ENCODE measurements around the gene SMARCA2. TPM values are rescaled to one million over a fixed set of nuclear protein-coding genes. Genes with fewer than 3 reads are reported as not detected.

Gene SMARCA2
- total and polyA plus RNA-seq, 2 donors (not counting 1 experiment from before 2014, with no cell fraction given): 75.3 to 250 TPM

DNA sequence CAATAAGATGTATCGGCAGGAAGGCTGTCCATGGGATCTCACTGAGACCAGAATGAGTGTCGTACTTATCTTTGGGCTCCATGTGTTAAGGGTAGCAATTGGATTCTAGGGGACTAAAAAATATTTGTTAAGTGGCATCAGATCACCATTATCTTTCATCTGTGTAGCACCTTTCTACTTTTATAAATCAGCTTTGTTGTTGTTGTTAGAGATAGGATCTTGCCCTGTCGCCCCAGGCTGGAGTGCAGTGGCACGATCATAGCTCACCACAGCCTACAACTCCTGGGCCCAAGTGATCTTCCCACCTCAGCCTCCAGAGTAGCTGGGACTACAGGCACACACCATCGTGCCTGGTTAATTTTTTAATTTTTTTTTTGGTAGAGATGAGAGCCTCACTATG, 220.5 kb downstream of the SMARCA2 start:
- Histone ChIP-seq H3K4me1 (ENCODE audit: control insufficient read depth in 2 of 2, insufficient read depth in 2 of 2, low read length in 2 of 2) (no peaks in the 10 kb centered on the region), H3K36me3 (replicated peaks in 1 of 2; ENCODE audit: control extremely low read depth in 1 of 2, control insufficient read depth in 1 of 2, extremely low read depth in 1 of 2, insufficient read depth in 2 of 2, low read length in 1 of 2) (no peaks in the 10 kb centered on the region), H3K9me3 (ENCODE audit: control extremely low read depth in 1 of 3, control insufficient read depth in 2 of 3, insufficient read depth in 1 of 3, low read length in 2 of 3) (no peaks in the 10 kb centered on the region), H2AFZ (ENCODE audit: insufficient read depth, low read depth, low read length, poor library complexity, severe bottlenecking) (no peak overlapping the region), H3K4me3 (ENCODE audit: control extremely low read depth in 1 of 5, extremely low read depth in 1 of 5, insufficient read depth in 1 of 5, low read depth in 2 of 5, low read length in 4 of 5) (no peak overlapping the region), H3K79me2 (ENCODE audit: control insufficient read depth, insufficient read depth, low read length) (no peaks in the 10 kb centered on the region), H3K27ac (ENCODE audit: low read length in 2 of 2) (no peak overlapping the region), H4K20me1 (ENCODE audit: control insufficient read depth, insufficient read depth, low read length, poor library complexity, severe bottlenecking) (no peaks in the 10 kb centered on the region), H3K4me2 (replicated peaks; ENCODE audit: low read depth, low read length, poor library complexity, severe bottlenecking) (no peak overlapping the region), H3K27me3 (replicated peaks in 1 of 4; ENCODE audit: control extremely low read depth in 1 of 4, control insufficient read depth in 3 of 4, insufficient read depth in 4 of 4, low read length in 3 of 4) (no peaks in the 10 kb centered on the region), H3K9ac (ENCODE audit: low read length) (no peak overlapping the region)
- intact Hi-C loops (cut with micrococcal nuclease): no loop called here
- DNase-seq: no peak
- POLR2A ChIA-PET: no interaction called here
- no peak for ATAC-seq (ENCODE audit: low read depth)
- CTCF ChIA-PET: no interaction called here
- TF ChIP-seq, protein P1, sequence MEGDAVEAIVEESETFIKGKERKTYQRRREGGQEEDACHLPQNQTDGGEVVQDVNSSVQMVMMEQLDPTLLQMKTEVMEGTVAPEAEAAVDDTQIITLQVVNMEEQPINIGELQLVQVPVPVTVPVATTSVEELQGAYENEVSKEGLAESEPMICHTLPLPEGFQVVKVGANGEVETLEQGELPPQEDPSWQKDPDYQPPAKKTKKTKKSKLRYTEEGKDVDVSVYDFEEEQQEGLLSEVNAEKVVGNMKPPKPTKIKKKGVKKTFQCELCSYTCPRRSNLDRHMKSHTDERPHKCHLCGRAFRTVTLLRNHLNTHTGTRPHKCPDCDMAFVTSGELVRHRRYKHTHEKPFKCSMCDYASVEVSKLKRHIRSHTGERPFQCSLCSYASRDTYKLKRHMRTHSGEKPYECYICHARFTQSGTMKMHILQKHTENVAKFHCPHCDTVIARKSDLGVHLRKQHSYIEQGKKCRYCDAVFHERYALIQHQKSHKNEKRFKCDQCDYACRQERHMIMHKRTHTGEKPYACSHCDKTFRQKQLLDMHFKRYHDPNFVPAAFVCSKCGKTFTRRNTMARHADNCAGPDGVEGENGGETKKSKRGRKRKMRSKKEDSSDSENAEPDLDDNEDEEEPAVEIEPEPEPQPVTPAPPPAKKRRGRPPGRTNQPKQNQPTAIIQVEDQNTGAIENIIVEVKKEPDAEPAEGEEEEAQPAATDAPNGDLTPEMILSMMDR (IDR thresholded peaks at IDR 0.05): no peak
- no peak for TF ChIP-seq EZH2 (IDR thresholded peaks at IDR 0.05; ENCODE audit: borderline replicate concordance, insufficient read depth, low read depth, low read length, poor library complexity, severe bottlenecking)
- H3K27ac Mint-ChIP-seq: no peak overlapping the region
- H3K4me1 Mint-ChIP-seq: no peaks in the 10 kb centered on the region
- 88% methylated on average over 3 of the region's 5 CpGs for WGBS (ENCODE audit: insufficient coverage)
- H3K27me3 Mint-ChIP-seq: peaks cover 13% of the 10 kb centered on the region
- no peaks in the 10 kb centered on the region for H3K9me3 Mint-ChIP-seq (ENCODE audit: insufficient read depth)
- H3K4me3 Mint-ChIP-seq: no peak overlapping the region

DNA sequence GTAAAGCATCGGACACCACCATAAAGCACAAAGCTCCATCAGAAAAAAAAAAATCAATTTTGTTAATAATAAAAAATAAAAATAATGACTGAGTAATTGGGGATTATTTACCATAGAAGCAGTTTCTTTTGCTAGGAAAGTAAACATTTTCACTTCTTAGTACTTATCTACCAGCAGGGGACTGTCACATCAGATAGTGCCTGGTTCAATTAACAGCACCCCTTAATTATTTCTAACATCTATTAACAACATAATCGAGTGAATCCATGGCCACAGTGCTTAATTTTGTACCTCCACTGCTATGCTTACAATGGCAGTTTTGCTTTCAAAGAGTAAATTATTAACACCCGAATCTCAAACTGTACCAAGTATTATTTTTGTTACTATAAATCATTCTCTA, 221.7 kb downstream of the SMARCA2 start:
- Histone ChIP-seq H2AFZ (ENCODE audit: insufficient read depth, low read depth, low read length, poor library complexity, severe bottlenecking) (no peak overlapping the region), H3K79me2 (ENCODE audit: control insufficient read depth, insufficient read depth, low read length) (no peaks in the 10 kb centered on the region), H3K4me1 (ENCODE audit: control insufficient read depth in 2 of 2, insufficient read depth in 2 of 2, low read length in 2 of 2) (peaks cover 2 to 4% of the 10 kb centered on the region in 2 donors), H3K9ac (ENCODE audit: low read length) (no peak overlapping the region), H3K9me3 (ENCODE audit: control extremely low read depth in 1 of 3, control insufficient read depth in 2 of 3, insufficient read depth in 1 of 3, low read length in 2 of 3) (no peaks in the 10 kb centered on the region), H3K36me3 (replicated peaks in 1 of 2; ENCODE audit: control extremely low read depth in 1 of 2, control insufficient read depth in 1 of 2, extremely low read depth in 1 of 2, insufficient read depth in 2 of 2, low read length in 1 of 2) (no peaks in the 10 kb centered on the region), H4K20me1 (ENCODE audit: control insufficient read depth, insufficient read depth, low read length, poor library complexity, severe bottlenecking) (no peaks in the 10 kb centered on the region), H3K4me2 (replicated peaks; ENCODE audit: low read depth, low read length, poor library complexity, severe bottlenecking) (no peak overlapping the region), H3K4me3 (ENCODE audit: control extremely low read depth in 1 of 5, extremely low read depth in 1 of 5, insufficient read depth in 1 of 5, low read depth in 2 of 5, low read length in 4 of 5) (no peak overlapping the region), H3K27ac (ENCODE audit: low read length in 2 of 2) (no peak overlapping the region), H3K27me3 (replicated peaks in 1 of 4; ENCODE audit: control extremely low read depth in 1 of 4, control insufficient read depth in 3 of 4, insufficient read depth in 4 of 4, low read length in 3 of 4) (no peaks in the 10 kb centered on the region)
- intact Hi-C loops (cut with micrococcal nuclease): no loop called here
- no peak for ATAC-seq (ENCODE audit: low read depth)
- TF ChIP-seq, protein P1 (IDR thresholded peaks at IDR 0.05): no peak
- TF ChIP-seq EZH2 (IDR thresholded peaks at IDR 0.05; ENCODE audit: borderline replicate concordance, insufficient read depth, low read depth, low read length, poor library complexity, severe bottlenecking): no peak
- DNase-seq: no peak
- peaks cover 5% of the 10 kb centered on the region for H3K4me1 Mint-ChIP-seq
- no peak overlapping the region for H3K4me3 Mint-ChIP-seq
- ChIA-PET POLR2A (no interaction called here), CTCF (interaction anchor here (0.6 kb wide), 1 partner anchor 105 kb away, joined by 5 read pairs; no protein-coding TSS in a partner anchor)
- H3K27ac Mint-ChIP-seq: no peak overlapping the region
- no peaks in the 10 kb centered on the region for H3K9me3 Mint-ChIP-seq (ENCODE audit: insufficient read depth)
- WGBS (ENCODE audit: insufficient coverage): 100% methylated on average over 1 of the region's 3 CpGs
- H3K27me3 Mint-ChIP-seq: peaks cover 14% of the 10 kb centered on the region
